HG02943 (cell line): ENCODE data around the gene MYO5B.
"Not testable (repeated sequence)": the region's sequence is repeated elsewhere in the genome, so short reads cannot be mapped to it uniquely, and the experiment has no call there.

Experiments
- ATAC-seq: cut with Tn5 transposase; IDR thresholded peaks from one replicate; pipeline ENCODE4 v1.9.1; 2021; ENCODE audit warnings: mild to moderate bottlenecking, low read depth, moderate library complexity; ENCODE audit not compliant: unreplicated experiment

The MYO5B gene

GRCh38 chr18:50111398-50111797 is 83.5 kb downstream of the MYO5B start:
- no peak for ATAC-seq

DNA sequence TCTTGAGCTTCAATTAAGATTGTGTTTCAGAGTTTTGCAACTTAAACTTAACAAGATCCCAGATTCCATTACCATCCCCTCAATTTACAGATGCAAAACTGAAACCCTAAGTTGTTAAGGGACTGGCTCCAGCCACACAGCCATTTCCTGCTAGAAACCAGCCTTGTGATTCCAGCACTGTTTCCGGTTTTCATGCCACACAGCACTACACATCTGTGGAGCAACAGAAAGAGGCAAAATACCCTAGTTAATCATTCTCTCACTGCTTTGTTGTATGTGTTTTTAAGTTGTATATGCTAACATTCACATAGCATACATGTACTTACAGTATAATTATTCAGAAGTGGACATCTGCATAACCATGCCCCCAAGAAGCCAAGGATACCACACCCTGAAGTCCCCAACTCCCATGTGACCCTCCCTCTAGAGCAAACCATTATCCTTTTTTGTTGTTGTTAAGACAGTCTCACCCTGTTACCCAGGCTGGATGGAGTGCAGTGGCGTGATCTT is 87.4 kb downstream of the MYO5B start:
- no peak for ATAC-seq

GRCh38 chr18:50105027-50105426 is 89.9 kb downstream of the MYO5B start:
- no peak for ATAC-seq

GRCh38 chr18:50104421-50104820 is 90.5 kb downstream of the MYO5B start:
- no peak for ATAC-seq

DNA sequence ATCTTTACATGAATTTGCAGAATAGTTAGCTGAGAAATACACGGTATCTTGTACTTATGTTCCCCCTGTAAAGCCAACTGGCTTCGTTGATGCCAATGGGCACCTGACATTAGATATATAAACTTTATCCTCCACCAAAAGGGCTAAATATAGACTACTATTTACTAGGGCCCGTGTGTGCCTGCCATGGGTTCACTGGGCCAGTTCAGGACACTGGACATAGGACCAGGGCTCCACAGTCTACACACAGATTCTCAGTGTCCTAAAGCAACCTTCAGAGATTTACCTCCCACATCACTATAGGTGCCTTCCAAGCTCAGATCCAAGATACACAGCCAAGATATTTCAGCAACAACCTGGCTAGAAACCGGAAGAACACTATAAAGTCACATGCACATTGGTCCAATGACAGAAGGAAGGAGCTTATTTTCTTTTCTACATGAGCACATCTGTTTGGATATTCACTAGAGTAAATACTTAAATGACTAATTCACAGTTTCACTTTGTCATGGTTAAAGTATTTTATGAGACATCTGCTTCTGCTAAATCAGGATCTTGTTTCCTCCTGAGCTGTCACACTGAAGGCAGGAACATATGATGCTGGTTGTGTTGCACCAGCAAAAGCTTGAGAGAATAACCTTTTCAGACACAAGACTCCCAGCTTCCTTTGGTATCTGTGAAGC is 95.1 kb downstream of the MYO5B start:
- peak; percentile 70 for ATAC-seq

- no peak for ATAC-seq
Observed at GRCh38 chr18:50097702-50098101, 97.2 kb downstream of the MYO5B start.

DNA sequence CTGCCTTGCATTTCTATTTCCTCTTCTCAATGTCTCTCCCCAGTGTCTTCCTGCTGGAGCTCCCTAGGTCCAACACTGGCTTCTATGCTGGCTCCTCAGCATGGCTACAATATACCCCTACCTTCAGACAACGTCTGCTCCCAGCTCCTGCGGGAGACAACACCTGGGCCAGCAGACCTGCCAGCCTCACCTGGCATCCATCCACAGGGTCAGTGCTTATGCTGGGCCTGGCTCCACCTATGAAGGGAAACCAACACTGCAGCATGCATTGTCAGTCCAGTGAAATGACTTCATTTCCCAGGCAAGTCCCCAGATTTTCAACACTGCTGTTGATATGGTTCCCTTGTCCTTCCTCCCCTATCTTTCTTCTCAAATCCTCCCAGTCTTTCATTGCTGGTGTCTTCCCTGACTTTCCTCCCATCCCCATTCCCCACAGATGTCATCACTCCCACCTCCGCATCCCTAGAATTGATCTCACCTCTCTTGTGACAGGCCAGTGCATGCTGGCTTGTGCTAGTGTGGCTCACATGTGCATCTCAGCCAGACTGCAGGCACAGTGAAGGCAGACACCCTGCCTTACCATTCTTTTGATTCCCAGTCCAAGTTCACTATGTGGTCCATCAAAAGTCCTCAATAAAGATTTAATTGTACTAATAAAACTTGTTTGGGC is 98.0 kb downstream of the MYO5B start:
- no peak for ATAC-seq

- not testable (repeated sequence) for ATAC-seq
Observed at GRCh38 chr18:50094786-50095185, 100.2 kb downstream of the MYO5B start.

DNA sequence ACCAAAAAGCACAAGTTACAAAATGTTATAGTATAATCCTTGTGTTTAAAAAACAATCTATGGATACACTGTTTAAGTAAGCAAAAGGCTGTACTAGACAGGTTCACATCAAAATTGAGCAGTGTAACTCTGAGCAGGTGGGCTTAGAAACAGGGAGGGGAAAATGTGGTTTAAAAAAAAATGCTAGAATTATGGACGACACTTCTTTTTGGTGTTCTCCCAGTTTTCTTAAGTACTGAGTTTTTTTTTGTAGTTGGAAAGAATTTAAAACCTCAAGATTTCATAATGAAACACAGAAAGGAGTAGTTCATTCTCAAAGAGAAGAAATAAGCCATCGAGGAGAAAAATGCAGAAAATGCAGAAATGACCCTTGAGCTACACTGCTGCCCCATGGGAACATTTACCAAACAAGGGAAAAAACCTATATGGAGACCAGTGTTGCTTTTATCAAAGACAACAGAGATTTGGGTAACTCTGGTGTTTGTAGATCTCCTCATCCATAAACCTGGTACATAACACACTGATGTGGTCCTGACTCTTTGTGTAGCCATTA is 100.7 kb downstream of the MYO5B start:
- no peak for ATAC-seq

DNA sequence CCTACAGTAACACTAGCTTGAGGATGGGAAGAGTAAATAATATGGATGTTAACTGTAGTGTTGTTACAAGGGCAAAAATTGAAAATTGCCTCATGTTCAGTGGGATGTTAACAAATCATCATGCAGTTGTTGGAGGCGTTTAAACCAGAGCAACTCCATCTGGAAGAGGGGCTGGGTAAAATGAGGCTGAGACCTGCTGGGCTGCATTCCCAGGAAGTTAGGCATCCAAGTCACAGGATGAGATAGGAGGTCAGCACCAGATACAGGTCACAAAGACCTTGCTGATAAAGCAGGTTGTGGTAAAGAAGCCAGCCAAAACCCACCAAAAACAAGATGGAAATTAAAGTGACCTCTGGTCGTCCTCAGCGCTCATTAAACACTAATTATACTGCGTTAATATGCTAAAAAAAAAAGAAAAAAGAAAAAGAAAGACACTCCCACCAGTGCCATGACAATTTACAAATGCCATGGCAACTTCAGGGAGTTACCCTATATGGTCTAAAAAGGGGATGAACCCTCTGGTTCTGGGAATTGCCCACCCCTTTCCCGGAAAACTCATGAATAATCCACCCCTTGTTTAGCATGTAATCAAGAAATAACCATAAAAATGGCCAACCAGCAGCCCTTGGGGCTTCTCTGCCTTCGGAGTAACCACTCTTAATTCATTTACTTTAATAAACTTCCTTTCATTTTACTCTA is 101.4 kb downstream of the MYO5B start:
- ATAC-seq = no peak

DNA sequence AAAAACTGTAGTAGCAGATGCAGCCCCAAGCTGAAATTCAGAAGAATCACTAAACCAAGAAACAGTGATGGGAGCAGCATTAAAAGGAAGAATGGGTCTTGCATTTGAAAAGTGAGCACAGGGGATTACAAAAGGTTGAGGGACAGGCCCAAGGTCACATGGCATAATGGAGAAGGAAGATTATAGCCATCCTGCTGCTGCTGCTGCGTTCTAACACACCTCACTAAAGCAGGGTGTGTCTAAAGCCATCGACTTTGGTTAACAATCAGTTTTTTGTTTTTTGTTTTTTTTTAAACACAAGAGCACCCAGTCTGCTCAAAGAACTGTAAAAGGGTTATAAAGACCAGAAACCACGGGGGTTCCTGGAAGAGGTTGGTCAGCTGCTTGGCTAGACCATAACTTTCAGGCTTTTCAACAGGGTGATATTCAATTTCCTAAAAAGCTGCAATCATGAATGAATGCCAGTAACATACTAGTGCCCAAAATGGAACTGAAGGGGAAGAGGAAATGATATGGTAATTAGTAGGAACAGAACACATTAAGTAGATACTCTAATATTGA is 102.6 kb downstream of the MYO5B start:
- no peak for ATAC-seq

GRCh38 chr18:50091509-50092244 is 103.3 kb downstream of the MYO5B start:
- no peak for ATAC-seq

GRCh38 chr18:50090370-50091312 is 104.3 kb downstream of the MYO5B start:
- ATAC-seq = no peak

DNA sequence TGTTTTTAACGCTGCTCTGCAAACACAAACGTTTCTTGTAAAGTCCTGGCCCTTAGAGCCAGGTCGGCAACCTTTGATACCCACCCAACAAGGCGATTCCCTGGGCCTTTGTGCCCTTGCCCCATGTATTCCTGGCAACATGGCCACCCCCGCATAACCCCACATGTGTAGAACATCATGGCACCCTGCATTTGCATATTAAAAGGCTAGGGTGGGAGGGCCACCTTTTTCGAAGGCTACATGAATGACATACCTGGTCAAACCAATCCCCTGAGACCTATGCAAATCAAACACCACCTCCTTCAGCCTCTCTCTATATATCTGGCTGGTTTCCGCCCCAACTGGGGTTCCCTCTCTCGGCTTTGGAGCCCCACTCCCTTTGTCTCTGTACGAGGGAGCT is 105.2 kb downstream of the MYO5B start:
- ATAC-seq = no peak

DNA sequence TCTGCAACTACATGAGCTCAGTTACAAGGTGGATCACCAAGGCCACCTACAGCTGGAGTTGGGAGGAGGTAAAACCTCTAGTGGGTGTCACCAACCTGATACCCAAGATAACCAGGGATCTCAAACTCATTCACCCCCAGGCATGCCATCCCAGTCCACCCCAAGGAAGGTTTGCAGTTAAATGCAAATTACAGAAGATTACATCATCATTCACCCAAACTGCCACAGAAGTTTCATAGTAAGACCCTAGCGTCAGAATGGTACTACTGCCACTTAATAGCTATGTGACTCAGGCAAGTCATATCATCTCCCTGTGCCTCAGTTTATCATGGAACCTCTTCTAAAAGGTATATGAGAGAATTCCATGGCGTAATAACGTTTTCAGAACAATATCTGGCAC is 111.2 kb downstream of the MYO5B start:
- no peak for ATAC-seq

DNA sequence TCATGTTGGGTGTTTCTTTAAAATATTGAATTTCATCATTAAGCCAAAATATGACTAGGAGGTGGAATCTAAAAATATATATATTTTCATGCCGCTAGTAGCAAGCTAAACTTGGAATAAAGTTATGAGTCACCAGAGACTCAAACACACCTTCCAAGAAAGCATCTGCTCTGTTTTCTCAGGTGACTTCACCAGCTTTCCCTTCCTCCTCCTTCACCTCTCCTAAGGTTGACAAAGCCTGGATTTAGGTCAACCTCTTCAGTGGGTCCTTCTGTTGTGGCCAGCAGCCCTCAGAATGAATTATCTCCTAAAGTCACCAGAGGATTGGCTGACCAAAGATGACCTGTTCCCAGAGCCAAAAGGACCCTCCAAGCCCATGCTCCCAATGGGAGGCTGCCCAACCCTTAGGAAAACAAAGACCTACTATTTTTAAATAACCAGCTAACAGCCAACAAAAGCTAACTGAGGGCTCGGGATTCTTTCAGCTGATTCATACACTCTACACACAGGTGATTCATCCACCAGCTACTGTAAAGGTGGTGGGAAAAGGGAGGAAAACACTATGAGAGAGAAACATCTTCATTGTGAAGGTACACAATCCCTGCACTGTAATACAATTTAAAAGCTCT is 113.9 kb downstream of the MYO5B start:
- no peak for ATAC-seq

DNA sequence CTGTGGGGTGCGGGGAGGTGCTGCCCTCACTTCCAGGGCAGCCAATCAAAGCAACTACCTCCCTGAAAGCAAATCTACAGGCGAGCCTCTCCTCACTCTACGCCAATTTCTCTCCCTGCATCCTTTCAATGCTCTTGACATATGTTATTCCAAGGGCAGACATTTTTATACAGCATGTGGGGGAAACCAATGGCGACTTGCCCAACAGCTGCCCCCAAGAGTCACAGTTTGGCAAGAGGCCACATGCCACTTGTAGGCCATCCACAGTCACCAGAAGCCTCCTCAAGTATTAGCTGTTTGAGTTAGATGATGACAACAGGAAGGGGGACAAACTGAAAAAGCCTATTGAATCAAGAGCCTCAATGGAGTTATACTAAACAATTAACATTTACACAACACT is 114.6 kb downstream of the MYO5B start:
- no peak for ATAC-seq

GRCh38 chr18:50079571-50080295 is 115.2 kb downstream of the MYO5B start:
- no peak for ATAC-seq
